Prostate gland (tissue), 2 donors: ENCODE results near the gene AGPAT4. TPM values are rescaled to one million over a fixed set of nuclear protein-coding genes. Genes with fewer than 3 reads are reported as not detected.

Experiments used
- DNase-seq: peaks from one replicate; pipeline ENCODE4 v3.0.0-alpha.2; 2019; ENCODE audit warnings: low spot score
- H3K27ac ChIP-seq, 2 donors: fragments of 200-600 bp; sonication (generic); 2 replicates each; pipeline ENCODE4 v1.5.1; 2017 to 2019
- H3K27me3 ChIP-seq: fragments of 200-600 bp; sonication (generic); replicated peaks from 2 replicates; pipeline ENCODE4 v1.5.1; 2019; ENCODE audit not compliant: insufficient read depth
- H3K36me3 ChIP-seq, 2 donors: fragments of 200-600 bp; sonication (generic); 1 replicate in 1 of 2; 2 replicates in 1 of 2; pipeline versions ENCODE4 v1.5.1 to v1.8.1; 2017 to 2019
- H3K4me1 ChIP-seq: fragments of 200-600 bp; sonication (generic); replicated peaks from 2 replicates; pipeline ENCODE4 v1.5.1; 2019
- H3K4me3 ChIP-seq, 2 donors: fragments of 200-600 bp; sonication (generic); 2 replicates each; pipeline ENCODE4 v1.5.1; 2017 to 2019
- H3K9me3 ChIP-seq: fragments of 200-600 bp; sonication (generic); 2 replicates; pipeline ENCODE4 v1.5.1; 2017
- CTCF ChIP-seq, 4 experiments: fragments of 200-600 bp in 2 of 4; fragments of 450-650 bp in 2 of 4; sonication (generic) in 2 of 4; IDR thresholded peaks; 1 replicate in 3 of 4; 2 replicates in 1 of 4; pipeline ENCODE4 v1.5.1; 2016 to 2019; ENCODE audit warnings: antibody characterized with exemption in 4 of 4, mild to moderate bottlenecking in 2 of 4, moderate library complexity in 2 of 4
- POLR2A ChIP-seq: fragments of 450-650 bp; IDR thresholded peaks from one replicate; pipeline ENCODE4 v1.6.1; 2016; ENCODE audit warnings: antibody characterized with exemption, mild to moderate bottlenecking
- POLR2AphosphoS5 ChIP-seq: sonication (generic); formaldehyde crosslinking; IDR thresholded peaks from one replicate; pipeline ENCODE4 v1.6.1; 2017; ENCODE audit warnings: antibody characterized with exemption
- WGBS: methylation state at CpG from one replicate; pipeline ENCODE4 v1.1.5; 2018; 5-methylcytosine and 5-hydroxymethylcytosine counted together
- intact Hi-C: fragments of 100-400 bp; cut with DNase I; formaldehyde crosslinking; loops from one replicate; pipeline ENCODE4 v1.14.2; 2022
- total RNA-seq, 2 donors: library from RNA; depleted of rRNA; stranded (reverse); fragments of >200 nt; gene quantifications; one replicate each; pipeline ENCODE4 v1.1.0, GENCODE V29; 2016

Gene AGPAT4
- total RNA-seq, 2 donors from 2014 or later = 1.7 to 4.2 TPM

GRCh38 chr6:161210857-161211256 lies 63.0 kb downstream of the AGPAT4 start:
- TF ChIP-seq POLR2AphosphoS5 = no peak
- TF ChIP-seq CTCF (IDR thresholded peaks at IDR 0.05) = no peak
- TF ChIP-seq POLR2A = no peak
- Histone ChIP-seq H3K27ac (no peak overlapping the region), H3K9me3 (no peaks in the 10 kb centered on the region), H3K4me1 (no peaks in the 10 kb centered on the region), H3K27me3 (no peaks in the 10 kb centered on the region), H3K36me3 (no peaks in the 10 kb centered on the region), H3K4me3 (no peak overlapping the region)
- 94% methylated on average over 2 of the region's 2 CpGs for WGBS
- intact Hi-C loops = no loop called here
- no peak for DNase-seq

- Histone ChIP-seq H3K36me3 (no peaks in the 10 kb centered on the region), H3K4me3 (no peak overlapping the region), H3K9me3 (no peaks in the 10 kb centered on the region), H3K27ac (no peak overlapping the region), H3K4me1 (no peaks in the 10 kb centered on the region), H3K27me3 (no peaks in the 10 kb centered on the region)
- WGBS = 95% methylated on average over 4 of the region's 4 CpGs
- intact Hi-C loops = no loop called here
- no peak for DNase-seq
- TF ChIP-seq CTCF (IDR thresholded peaks at IDR 0.05) (no peak), POLR2AphosphoS5 (no peak), POLR2A (no peak)
Observed at GRCh38 chr6:161207200-161207599, 66.7 kb downstream of the AGPAT4 start.

- Histone ChIP-seq H3K4me1 (no peaks in the 10 kb centered on the region), H3K4me3 (no peak overlapping the region), H3K9me3 (no peaks in the 10 kb centered on the region), H3K27me3 (no peaks in the 10 kb centered on the region), H3K27ac (no peak overlapping the region), H3K36me3 (no peaks in the 10 kb centered on the region)
- no peak for TF ChIP-seq POLR2A
- TF ChIP-seq CTCF (IDR thresholded peaks at IDR 0.05) = no peak
- TF ChIP-seq POLR2AphosphoS5 = no peak
- WGBS = 78% methylated on average over 11 of the region's 11 CpGs
- no peak for DNase-seq
- intact Hi-C loops = no loop called here
Observed at GRCh38 chr6:161204866-161205557, 68.8 kb downstream of the AGPAT4 start.

DNA sequence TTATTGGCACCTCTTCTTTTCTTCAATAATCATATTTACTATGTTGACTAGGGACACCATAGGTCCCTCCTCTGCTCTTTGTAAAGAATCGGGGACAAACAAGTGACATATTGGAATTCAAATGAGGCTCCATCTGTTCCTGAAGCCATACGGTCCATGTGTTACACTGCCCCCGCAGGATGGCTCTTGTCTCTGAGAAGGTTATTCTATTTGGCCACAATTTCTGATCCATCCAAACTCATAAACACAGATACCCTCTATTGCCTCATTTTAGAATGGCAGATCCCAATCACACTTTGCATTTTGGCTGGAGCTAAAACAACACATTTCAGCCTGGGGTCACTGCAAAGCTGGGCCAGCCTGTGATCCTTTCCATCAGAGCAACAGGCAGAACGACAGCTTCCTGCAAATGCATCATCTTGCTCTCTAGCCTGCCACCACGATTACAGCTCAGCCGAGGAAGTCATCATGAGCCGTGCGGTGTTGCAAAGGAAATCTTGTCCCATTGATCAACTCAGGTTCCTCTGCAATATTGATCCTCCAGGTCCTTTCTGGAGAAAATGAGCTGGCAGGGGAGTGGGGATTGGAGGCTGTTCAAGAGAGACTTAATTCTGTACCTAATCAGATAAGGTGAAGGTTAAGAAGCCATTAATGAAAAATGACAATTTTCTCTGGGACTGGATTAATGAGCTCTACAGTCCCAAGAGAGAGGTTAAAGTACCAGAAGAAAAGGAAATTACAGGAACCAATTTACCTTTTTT lies 73.1 kb downstream of the AGPAT4 start:
- Histone ChIP-seq H3K27me3 (no peaks in the 10 kb centered on the region), H3K27ac (no peak overlapping the region), H3K36me3 (no peaks in the 10 kb centered on the region), H3K4me3 (no peak overlapping the region), H3K4me1 (no peaks in the 10 kb centered on the region), H3K9me3 (no peaks in the 10 kb centered on the region)
- no peak for DNase-seq
- TF ChIP-seq POLR2AphosphoS5 (no peak), POLR2A (no peak), CTCF (IDR thresholded peaks at IDR 0.05) (no peak)
- 86% methylated on average over 8 of the region's 8 CpGs for WGBS
- intact Hi-C loops = no loop called here

GRCh38 chr6:161199850-161200249 lies 74.0 kb downstream of the AGPAT4 start:
- Histone ChIP-seq H3K9me3 (no peaks in the 10 kb centered on the region), H3K4me3 (no peak overlapping the region), H3K36me3 (no peaks in the 10 kb centered on the region), H3K27me3 (no peaks in the 10 kb centered on the region), H3K4me1 (no peaks in the 10 kb centered on the region), H3K27ac (no peak overlapping the region)
- WGBS = 87% methylated on average over 4 of the region's 4 CpGs
- intact Hi-C loops = no loop called here
- TF ChIP-seq CTCF (IDR thresholded peaks at IDR 0.05) = no peak
- TF ChIP-seq POLR2A = no peak
- no peak for TF ChIP-seq POLR2AphosphoS5
- no peak for DNase-seq
